NB4 (cell line): ENCODE results near the gene AOC3.

ENCODE experiments used
- POLR2A ChIP-seq: IDR thresholded peaks from 2 replicates; pipeline ENCODE4 v1.6.1; 2011; ENCODE audit warnings: mild to moderate bottlenecking; ENCODE audit not compliant: insufficient read length; ENCODE audit errors: extremely low read depth
- TF ChIP-seq, protein P1 (sequence below): IDR thresholded peaks from one replicate; pipeline ENCODE4 v1.5.1; 2012; ENCODE audit warnings: low read depth, low read length
- TF ChIP-seq, protein P2 (sequence below): IDR thresholded peaks from 2 replicates; pipeline ENCODE4 v1.6.1; 2011; ENCODE audit warnings: low read depth, low read length

DNA sequence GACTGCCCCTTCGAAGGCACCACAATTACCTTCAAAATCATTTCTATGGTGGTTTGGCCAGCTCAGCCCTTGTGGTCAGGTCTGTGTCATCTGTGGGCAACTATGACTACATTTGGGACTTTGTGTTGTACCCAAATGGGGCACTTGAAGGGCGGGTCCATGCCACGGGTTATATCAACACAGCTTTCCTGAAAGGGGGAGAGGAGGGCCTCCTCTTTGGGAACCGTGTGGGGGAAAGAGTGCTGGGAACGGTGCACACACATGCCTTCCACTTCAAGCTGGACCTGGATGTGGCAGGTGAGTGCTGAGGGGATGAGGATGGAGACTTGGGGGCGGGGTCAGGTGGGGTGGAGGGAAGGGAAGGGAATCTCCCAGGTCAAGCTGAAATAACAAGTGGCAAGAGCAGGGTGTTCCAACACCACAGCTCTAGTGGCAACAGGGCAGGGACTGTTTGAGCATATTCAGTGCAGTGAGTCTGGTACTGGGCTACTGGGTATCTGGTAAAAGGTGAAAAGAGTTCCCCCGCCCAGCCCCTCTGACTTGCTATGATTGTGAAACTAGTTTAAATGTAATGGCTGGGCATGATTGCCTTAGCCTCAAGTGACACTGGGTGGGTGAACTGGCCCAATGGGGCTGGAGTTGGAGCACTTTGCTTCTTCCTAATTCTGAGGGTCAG lies 4.9 kb upstream of the AOC3 start:
- TF ChIP-seq, protein P1, sequence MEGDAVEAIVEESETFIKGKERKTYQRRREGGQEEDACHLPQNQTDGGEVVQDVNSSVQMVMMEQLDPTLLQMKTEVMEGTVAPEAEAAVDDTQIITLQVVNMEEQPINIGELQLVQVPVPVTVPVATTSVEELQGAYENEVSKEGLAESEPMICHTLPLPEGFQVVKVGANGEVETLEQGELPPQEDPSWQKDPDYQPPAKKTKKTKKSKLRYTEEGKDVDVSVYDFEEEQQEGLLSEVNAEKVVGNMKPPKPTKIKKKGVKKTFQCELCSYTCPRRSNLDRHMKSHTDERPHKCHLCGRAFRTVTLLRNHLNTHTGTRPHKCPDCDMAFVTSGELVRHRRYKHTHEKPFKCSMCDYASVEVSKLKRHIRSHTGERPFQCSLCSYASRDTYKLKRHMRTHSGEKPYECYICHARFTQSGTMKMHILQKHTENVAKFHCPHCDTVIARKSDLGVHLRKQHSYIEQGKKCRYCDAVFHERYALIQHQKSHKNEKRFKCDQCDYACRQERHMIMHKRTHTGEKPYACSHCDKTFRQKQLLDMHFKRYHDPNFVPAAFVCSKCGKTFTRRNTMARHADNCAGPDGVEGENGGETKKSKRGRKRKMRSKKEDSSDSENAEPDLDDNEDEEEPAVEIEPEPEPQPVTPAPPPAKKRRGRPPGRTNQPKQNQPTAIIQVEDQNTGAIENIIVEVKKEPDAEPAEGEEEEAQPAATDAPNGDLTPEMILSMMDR: no peak
- TF ChIP-seq POLR2A: no peak
- TF ChIP-seq, protein P2, sequence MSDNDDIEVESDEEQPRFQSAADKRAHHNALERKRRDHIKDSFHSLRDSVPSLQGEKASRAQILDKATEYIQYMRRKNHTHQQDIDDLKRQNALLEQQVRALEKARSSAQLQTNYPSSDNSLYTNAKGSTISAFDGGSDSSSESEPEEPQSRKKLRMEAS: no peak
